GM18858 (cell line): ENCODE measurements around the gene FOSL2.

Experiments used
- ATAC-seq: cut with Tn5 transposase; IDR thresholded peaks from one replicate; pipeline ENCODE4 v1.9.1; 2021; ENCODE audit not compliant: unreplicated experiment

The FOSL2 gene

DNA sequence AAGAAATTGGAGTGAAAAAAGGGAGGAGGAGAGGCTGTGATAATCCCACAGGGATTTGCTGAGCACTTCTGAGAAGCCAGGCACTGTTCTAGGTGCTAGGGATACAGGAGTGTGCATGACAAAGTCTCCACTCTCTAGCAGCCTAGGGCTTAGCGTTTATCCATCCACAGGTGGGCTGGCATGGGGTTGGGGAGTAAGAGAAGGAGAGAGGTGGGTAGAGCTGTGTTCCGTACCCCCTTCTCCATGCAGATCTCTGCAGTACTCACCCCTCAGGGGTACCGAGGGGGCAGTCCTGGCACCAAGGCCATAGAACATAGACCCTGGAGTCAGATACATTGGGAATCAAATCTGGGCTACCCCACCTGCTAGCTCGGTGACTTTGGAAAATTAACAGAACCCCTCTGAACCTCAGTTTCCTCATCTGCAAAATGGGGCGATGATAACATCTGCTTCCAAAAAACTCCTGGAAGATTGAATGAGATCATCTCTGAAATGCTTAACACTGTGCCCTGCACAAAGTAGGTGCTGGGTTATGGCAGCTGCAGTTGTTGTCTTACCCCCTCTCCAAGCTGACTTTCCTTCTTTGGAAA, 18.6 kb downstream of the FOSL2 start:
- ATAC-seq, result no peak

DNA sequence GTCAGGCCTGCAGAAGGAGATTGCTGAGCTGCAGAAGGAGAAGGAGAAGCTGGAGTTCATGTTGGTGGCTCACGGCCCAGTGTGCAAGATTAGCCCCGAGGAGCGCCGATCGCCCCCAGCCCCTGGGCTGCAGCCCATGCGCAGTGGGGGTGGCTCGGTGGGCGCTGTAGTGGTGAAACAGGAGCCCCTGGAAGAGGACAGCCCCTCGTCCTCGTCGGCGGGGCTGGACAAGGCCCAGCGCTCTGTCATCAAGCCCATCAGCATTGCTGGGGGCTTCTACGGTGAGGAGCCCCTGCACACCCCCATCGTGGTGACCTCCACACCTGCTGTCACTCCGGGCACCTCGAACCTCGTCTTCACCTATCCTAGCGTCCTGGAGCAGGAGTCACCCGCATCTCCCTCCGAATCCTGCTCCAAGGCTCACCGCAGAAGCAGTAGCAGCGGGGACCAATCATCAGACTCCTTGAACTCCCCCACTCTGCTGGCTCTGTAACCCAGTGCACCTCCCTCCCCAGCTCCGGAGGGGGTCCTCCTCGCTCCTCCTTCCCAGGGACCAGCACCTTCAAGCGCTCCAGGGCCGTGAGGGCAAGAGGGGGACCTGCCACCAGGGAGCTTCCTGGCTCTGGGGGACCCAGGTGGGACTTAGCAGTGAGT, 19.4 kb downstream of the FOSL2 start:
- ATAC-seq, result no peak

DNA sequence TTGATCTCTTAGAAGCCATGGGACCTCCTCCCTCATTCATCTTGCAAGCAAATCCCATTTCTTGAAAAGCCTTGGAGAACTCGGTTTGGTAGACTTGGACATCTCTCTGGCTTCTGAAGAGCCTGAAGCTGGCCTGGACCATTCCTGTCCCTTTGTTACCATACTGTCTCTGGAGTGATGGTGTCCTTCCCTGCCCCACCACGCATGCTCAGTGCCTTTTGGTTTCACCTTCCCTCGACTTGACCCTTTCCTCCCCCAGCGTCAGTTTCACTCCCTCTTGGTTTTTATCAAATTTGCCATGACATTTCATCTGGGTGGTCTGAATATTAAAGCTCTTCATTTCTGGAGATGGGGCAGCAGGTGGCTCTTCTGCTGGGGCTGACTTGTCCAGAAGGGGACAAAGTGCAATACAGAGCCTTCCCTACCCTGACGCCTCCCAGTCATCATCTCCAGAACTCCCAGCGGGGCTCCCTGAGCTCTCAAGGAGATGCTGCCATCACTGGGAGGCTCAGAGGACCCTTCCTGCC, 20.0 kb downstream of the FOSL2 start:
- ATAC-seq, result no peak

DNA sequence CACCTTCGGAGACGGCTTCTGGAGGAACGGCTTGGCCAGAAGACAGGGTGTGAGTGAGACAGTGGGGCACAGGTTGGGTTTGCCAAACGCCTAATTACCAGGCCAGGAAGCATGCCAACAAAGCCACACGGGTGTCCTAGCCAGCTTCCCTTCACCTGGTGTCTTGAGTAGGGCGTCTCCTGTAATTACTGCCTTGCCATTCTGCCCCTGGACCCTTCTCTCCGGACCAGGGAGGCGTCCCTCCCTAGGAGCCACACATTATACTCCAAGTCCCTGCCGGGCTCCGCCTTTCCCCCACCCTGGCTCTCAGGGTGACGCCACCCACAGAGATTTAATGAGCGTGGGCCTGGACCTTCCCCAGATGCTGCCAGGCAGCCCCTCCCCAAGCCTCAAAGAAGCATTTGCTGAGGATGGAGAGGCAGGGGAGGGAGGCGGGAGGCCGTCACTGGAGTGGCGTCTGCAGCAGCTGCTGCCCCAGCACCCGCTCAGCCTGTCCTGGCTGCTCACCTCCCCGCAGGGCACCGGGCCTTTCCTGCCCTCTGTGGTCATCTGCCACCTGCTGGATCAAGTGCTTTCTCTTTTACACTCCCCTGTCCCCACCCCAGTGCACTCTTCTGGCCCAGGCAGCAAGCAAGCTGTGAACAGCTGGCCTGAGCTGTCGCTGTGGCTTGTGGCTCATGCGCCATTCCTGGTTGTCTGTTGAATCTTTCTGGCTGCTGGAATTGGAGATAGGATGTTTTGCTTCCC, 20.7 kb downstream of the FOSL2 start:
- no peak for ATAC-seq

DNA sequence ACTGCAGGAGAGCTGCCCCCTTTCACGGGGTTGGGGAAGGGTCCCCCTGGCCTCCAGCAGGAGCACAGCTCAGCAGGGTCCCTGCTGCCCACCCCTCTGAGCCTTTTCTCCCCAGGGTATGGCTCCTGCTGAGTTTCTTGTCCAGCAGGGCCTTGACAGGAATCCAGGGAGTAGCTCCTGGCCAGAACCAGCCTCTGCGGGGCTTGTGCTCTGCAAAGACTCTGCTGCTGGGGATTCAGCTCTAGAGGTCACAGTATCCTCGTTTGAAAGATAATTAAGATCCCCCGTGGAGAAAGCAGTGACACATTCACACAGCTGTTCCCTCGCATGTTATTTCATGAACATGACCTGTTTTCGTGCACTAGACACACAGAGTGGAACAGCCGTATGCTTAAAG, 21.2 kb downstream of the FOSL2 start:
- no peak for ATAC-seq

DNA sequence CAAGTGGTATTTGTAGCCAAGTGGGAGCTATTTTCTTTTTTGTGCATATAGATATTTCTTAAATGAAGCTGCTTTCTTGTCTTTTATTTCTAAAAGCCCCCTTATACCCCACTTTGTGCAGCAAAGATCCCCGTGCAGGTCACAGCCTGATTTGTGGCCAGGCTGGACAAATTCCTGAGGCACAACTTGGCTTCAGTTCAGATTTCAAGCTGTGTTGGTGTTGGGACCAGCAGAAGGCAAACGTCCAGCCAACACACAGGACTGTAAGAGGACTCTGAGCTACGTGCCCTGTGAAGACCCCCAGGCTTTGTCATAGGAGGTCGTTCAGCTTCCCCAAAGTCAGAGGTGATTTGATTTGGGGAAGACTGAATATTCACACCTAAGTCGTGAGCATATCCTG, 21.9 kb downstream of the FOSL2 start:
- no peak for ATAC-seq

DNA sequence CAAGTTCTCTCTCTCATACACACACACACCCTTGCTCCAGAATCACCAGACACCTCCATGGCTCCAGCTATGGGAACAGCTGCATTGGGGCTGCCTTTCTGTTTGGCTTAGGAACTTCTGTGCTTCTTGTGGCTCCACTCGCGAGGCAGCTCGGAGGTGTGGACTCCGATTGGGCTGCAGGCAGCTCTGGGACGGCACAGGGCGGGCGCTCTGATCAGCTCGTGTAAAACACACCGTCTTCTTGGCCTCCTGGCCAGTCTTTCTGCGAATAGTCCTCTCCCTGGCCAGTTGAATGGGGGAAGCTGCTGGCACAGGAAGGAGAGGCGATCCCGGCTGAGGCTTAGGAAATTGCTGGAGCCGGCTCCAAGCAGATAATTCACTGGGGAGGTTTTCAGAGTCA, 22.4 kb downstream of the FOSL2 start:
- no peak for ATAC-seq

DNA sequence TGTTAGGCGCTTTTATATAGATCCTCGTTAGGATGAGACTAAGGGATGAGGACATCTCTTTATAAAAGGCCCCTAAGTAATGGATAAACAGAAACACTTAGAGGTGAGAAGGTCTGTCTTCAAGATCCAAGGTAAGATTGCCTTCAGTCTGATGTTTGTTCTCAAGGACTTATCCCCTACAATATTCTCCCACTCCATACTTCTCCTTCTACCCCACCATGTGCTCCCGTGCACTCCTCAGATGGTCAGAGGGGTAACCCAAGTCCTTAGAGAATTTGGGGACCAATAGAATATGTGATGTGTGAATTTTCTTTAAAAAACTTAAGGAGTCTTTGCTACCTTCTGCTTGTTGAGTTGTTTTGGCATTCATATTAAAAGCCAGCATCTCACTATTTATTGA, 23.1 kb downstream of the FOSL2 start:
- ATAC-seq, result no peak

DNA sequence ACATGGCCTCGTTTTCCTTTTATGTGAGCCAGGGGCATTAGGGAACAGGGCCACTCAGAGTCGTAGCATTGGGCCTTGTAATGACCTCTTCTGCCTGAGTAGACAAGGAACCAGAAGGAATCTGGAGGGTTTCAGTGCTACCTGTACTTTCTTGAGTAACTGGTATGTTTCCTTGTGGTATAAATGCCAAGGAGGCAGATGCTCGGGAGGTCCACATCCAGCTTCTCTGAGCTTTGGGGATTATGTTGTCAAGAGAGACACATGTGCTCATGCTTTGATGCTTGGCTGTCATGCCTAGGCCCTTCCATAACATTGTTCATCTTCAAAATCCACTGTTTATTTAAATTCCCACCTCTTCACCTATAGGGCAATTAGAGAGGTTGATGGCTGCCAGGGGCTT, 26.3 kb downstream of the FOSL2 start:
- no peak for ATAC-seq

DNA sequence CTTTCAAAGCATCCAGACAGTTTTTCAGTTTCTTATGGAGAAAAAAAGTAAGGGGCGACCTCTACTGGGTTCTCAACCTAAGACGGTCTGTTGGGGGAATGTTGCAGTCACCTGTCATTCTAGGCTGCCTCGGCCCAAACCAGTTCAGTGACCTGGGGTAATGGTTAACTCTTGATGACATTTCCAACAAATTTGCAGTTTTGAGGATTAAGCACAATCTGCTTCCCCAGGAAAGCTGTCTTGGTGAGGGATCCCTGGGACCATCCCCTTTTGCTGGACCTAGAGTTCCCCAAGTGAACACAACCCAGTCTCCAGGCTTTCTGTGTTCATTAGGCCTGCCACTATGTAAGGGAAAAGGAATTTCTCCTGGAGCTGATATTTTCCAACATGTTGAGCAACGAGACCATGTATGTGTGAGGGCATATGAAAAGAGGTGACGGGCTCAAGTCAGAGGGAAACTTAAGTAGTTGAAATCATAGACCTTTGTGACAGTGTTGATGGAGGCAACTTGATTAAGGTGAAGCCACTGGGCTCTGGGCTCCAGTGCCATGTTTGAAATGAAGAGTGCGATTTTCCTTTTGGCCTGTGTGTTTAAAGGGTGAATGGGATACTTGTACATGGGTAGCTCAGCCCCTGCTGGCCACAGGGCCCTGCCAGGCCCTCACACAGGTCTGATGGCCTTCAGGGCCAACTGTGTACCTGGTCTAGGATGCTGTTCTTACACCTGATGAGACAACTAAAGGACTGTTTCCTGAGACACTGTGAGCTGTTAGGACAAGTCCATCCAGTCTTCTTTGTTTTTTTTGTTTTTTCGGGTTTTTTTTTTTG, 27.0 kb downstream of the FOSL2 start:
- ATAC-seq, result no peak

DNA sequence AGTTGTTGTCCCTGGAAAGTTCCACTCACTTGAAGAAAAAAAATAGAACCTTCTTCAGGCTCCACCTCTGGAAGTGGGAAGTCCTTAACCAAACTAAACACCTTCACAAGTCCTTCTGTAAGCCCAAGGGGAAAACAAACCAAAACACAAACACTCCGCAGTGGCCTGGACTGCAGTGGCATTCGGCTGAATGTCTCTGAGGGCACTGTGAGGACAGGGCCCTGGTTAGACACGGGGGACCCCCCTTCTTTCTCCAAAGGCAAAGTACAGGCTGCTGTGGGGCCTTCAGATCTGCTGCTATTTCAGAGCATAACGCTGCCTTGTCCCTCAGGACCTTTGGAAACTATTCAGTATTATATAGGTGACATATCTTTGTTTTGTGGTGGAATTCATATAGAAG, 28.1 kb downstream of the FOSL2 start:
- no peak for ATAC-seq

DNA sequence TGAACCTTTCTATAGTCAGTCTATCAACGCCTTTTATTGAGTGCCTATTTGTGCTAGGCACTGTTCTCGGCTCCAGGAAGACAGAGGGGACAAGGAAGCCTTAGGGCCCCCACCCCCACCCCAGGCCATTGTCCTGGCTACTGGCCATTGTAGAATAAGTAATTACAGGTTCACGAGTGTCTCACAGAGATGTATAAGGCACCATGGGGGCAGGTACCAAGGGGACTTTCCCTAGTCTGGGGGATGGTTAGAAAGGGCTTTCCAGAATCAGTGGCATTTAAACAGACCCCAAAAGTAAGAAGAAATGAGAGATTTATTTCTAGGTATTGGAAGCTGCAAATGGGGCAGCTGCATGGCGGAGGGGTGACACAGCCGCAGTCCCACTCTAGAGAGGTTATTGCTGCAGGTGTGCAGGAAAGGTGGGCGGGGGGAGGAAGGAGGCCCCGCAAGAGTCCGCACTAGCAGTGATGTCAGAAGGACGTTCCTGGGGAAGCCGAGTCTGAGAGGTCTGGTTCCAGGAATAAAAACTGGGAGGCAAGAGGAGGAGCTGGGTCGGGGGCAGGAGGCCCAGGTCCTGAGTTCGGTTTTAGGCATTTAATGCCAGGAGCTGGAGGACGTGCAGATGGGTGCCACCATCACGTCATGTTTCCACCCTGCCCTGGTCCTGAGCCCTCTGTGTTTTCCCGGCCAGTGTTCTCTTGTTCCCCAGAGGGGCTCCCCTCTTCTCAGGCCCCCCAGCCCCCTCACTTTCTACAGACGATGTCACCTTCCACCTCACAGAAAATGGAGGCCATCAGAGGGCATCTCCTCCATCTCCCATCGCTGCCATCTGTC, 30.5 kb downstream of the FOSL2 start:
- no peak for ATAC-seq

DNA sequence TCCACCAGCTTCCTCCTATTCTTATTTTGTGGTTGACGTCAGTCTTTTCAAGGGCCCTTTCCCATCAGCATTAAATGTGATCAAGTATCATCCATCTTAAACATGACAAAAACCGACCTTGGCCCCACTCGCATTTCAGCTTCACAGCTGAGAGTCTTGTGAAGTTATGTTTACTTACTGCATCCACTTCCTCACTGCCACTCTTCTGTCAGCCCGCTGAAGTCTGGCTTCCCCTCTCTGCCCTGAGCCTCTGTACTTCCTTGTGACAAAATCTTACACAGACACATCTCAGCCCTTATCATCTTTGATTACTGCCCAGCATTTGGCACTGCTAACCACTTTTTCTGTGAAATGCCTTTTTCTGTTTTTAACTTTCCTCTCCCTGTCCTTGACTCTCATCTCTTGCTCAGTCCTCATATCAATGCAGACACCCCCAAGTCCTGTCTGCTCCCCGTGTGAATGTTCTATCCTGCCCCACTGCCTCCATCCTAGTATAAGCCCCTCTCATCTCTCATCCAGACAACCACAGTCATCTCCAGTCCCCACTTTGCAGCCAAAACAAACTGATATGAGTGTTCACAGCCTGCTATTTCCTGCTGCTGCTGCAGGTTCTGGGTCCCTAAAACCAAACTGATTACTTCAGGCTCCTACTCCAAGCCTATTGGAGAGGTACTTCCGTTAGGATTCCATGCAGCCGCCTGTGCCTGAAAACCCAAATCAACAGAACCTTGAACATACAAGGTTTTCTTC, 31.4 kb downstream of the FOSL2 start:
- ATAC-seq, result no peak

DNA sequence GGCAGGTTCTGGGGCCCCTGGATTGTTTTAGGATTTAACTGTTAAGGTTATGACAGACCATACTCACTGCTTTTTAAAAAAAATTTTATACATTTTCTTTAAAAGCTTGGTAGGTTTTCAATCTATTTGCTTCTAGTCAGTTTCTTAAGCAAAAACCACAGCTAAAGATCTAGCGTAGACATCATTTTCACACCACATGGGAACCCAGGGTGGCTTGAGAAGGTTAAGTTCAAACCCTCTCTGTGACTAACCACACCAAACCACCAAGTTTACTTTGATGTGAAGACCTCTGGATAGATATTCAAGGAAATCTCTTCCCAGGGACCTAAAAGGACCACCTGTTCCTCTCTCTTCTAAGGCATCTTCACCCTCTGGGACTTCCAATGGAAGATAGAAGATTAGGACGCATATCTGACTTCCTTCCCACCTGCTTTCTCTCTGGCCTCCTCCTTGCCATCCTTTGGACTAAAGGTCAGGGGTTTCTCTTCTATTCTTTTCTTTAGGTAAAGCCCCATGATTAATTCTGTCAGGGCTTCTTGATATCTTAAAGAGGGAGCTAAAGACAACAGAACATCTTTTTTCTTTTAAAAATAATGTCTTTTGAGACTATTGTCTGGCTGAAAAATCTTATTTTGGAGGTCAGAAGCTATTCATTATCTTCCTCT, 32.3 kb downstream of the FOSL2 start:
- no peak for ATAC-seq

DNA sequence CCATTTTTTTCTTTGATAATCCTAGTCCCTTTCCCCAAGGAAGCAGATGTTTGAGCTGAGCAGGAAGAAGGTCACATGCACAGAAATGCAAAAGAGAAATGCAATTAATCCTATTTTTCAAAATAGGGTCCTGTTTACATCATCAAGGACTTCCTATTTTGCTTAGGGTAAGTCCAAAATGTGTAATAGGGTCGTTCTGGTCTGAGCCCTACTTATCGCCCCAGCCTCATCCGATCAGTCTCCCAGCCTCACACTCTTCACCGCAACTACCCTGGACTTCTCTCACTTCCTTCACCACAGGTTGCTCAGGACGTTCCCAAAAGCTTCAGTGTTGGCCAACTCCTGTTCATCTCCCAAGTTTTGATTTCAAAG, 32.8 kb downstream of the FOSL2 start:
- ATAC-seq, result no peak

DNA sequence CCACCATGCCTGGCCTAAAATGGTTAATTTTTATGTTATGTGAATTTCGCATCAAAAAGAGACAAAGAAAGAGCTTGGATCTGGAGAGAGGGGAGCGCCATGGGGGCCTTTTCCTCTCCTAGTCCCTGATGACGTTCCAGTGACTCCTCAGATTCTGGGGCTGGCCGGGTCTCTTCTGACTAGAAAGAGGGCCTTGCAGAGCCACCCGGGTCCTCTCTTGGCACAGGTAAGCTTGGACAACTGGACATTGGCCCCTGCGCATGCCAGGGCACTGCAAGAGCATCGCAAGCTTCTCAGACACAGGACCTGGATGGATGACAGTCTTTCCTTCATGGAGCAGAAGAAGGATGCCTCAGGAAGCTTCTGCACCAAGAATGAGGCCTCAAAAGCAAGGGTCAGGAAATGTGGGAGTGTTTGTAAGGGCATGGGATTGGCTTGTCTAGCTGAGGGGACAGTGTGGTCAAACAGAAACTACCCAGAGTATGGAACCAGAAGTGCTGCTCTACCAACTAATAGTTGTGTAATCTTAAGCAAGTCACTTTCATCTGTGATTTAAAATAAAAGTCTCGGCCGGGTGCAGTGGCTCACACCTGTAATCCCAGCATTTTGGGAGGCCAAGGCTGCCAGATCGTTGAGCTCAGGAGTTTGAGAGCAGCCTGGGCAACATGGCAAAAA, 35.2 kb downstream of the FOSL2 start:
- ATAC-seq, result no peak

DNA sequence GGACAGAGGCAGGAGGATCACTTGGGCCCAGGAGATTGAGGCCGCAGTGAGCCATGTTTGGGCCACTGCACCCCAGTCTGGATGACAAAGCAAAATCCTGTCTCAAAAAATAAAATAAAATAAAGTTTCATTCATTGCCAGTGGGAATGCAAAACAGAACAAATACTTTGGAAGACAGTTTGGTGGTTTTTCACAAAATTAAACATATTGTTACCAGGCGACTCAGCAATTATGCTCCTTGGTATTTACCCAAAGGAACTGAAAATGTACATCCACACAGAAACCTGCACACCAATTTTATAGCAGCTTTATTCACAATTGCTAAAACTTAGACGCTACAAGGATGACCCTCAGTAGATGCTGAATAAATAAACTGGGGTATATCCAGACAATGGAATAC, 35.8 kb downstream of the FOSL2 start:
- ATAC-seq, result no peak

DNA sequence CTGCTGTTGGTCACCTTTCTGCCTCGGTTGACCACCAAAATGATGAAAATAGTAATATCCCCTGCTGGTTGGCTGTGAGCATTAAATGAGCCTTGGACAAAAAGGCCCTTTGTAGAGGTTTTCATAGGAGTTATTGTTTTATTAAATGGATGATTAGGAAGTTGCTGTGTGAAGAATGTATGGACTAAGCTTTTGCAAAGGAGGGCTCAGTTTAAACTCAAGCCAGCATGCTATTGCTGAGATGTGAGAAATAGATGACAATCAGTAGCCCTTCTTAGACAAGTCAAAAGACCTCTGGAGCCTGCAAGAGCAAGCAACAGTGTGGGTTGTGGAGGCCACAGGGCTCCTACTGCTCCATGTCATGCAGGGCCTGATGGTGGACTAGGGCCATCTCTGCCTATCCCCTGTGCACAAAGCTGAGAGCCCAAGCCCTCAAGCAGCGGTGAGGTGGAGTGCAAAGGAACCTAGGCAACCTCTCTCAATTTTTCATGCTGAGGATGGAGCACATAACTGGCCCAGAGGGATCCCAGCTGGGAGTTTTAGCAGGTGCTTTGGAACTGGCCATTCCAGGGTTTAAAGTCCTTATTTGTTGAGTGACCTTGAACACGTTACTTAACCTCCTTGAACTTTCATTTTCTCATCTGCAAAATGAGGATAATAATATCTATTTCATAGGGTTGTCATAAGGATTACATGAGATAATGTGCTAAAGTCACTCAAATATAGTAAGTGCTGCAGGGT, 37.1 kb downstream of the FOSL2 start:
- no peak for ATAC-seq
